DMS114 treated with DMSO at 0.1 percent for 48 hours (cell line): ENCODE data around the gene VMP1.
A peak's percentile ranks its signal among the peaks of the same experiment; 100 is the strongest.
"Not testable (repeated sequence)": the region's sequence is repeated elsewhere in the genome, so short reads cannot be mapped to it uniquely, and the experiment has no call there.

ENCODE experiments used
- DNase-seq: peaks from one replicate; lab custom pipeline; 2025; ENCODE audit not compliant: unreplicated experiment; lab: John Stamatoyannopoulos, UW

VMP1 gene

GRCh38 chr17:59838052-59838916 lies 130.8 kb downstream of the VMP1 start:
- no peak for DNase-seq

GRCh38 chr17:59839651-59840328 lies 132.3 kb downstream of the VMP1 start:
- peak; percentile 78 for DNase-seq

- no peak for DNase-seq
Measured at GRCh38 chr17:59840329-59841090, 133.1 kb downstream of the VMP1 start.

- DNase-seq, result not testable (repeated sequence)
Measured at GRCh38 chr17:59841091-59841881, 133.8 kb downstream of the VMP1 start.

- DNase-seq, result not testable (repeated sequence)
Measured at GRCh38 chr17:59841882-59842263, 134.4 kb downstream of the VMP1 start.

- peak; percentile 87 for DNase-seq
Measured at GRCh38 chr17:59842901-59843652, 135.6 kb downstream of the VMP1 start.

GRCh38 chr17:59844884-59845594 lies 137.6 kb downstream of the VMP1 start:
- DNase-seq, result no peak

GRCh38 chr17:59845595-59846393 lies 138.3 kb downstream of the VMP1 start:
- no peak for DNase-seq

GRCh38 chr17:59846394-59847165 lies 139.1 kb downstream of the VMP1 start:
- no peak for DNase-seq

- no peak for DNase-seq
Measured at GRCh38 chr17:59848385-59848668, 140.9 kb downstream of the VMP1 start.

GRCh38 chr17:59848778-59849177 lies 141.3 kb downstream of the VMP1 start:
- DNase-seq, result no peak

GRCh38 chr17:59850311-59850710 lies 142.9 kb downstream of the VMP1 start:
- not testable (repeated sequence) for DNase-seq

- DNase-seq, result no peak
Measured at GRCh38 chr17:59851439-59852375, 144.3 kb downstream of the VMP1 start.

- DNase-seq, result not testable (repeated sequence)
Measured at GRCh38 chr17:59852847-59853167, 145.4 kb downstream of the VMP1 start.

- no peak for DNase-seq
Measured at GRCh38 chr17:59853168-59853918, 145.9 kb downstream of the VMP1 start.

GRCh38 chr17:59853919-59854729 lies 146.7 kb downstream of the VMP1 start:
- not testable (repeated sequence) for DNase-seq
